T1000 (cell line): ENCODE results near the gene ORC6.

Source experiments
- DNase-seq: peaks from one replicate; lab custom pipeline; 2025; ENCODE audit warnings: mixed read lengths; lab: John Stamatoyannopoulos, UW

Gene ORC6

DNA sequence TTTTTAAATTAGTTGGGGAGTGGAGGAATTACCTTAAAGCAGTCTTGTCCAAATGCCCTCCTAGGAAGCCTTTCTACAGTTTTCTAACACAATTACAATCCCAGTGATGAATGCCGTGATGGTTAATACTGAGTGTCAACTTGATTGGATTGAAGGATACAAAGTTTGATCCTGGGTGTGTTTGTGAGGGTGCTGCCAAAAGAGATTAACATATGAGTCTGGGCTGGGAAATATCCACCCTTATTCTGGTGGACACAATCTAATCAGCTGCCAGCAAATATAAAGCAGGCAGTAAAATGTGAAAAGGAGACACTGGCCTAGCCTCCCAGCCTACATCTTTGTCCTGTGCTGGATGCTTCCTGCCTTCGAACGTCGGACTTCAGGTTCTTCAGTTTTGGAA, 12.2 kb downstream of the ORC6 start:
- no peak for DNase-seq

DNA sequence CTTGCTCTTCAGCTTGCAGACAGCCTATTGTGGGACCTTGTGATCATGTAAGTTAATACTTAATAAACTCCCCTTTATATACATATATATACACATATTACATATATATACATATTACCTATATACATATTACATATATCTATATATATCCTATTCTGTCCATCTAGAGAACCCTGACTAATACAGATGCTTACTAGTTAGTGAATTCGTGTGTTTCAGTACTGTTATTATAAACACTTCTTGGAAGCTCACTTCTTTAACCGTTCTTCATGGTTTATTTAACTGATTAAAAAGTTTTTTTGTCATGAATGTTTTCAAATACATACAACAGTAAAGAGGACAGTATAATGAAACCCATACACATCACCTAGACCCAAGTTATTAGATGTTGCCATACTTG, 12.6 kb downstream of the ORC6 start:
- no peak for DNase-seq

- DNase-seq, result no peak
Observed at GRCh38 chr16:46706642-46707041, 17.2 kb downstream of the ORC6 start.

- no peak for DNase-seq
Observed at GRCh38 chr16:46709469-46710005, 20.1 kb downstream of the ORC6 start.

DNA sequence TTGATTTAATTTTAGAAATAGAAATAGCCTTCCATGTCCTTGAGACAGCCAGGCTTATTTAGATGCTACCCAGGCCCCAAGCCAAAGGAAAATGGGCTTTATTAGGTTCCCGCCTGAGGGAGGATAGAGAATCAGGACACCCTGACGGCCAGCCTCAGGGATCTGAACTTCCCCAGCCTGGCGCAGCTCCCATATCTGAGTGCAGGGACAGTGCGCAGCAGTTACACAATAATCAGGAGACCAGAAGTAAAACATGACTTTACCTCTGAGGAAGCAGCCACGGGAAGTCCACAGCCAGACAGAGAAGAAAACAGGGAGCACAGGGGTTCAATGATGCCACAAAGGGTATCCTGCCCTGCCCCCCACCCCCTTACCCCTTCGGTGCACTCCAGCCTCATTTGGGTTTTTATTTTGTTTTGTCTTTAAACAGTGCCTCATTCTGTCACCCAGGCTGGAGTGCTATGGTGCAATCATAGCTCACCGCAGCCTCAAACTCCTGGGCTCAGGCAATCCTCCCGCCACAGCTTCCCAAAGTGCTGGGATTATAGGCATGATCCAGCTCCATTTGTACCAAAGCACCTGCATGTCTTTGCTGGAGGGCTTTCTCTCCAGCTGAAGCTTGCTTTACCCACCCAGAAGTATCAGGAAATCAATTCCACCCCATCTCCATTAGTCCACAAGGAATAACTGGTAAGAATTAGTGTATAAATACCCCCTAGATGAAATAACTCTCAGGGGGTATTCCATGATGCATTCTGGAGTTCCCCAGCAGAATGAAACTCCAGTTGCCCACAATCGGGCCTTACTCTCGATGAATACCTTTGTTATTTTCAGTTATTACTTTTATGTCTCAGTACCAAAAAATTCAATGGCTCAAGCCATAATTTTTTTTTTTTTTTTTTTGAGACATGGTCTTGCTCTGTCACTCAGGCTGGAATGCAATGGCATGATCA, 21.9 kb downstream of the ORC6 start:
- no peak for DNase-seq

DNA sequence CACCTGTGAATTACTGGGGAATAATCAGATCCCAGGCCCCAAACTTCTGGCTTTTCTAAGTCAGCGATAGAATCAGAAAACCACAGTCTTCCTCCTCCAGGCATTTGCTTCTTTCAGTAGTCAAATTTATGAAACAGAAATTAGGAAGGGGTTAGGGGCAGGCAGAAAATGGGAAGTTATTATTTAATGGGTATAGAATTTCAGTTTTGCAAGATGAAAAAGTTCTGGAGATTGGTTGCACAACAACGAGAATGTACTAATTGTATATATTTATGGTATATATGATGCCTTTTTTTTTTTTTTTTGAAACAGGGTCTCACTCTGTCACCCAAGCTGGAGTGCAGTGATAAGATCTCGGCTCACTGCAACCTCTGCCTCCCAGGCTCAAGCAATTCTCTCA, 23.5 kb downstream of the ORC6 start:
- no peak for DNase-seq

- DNase-seq, result no peak
Observed at GRCh38 chr16:46713634-46714033, 24.2 kb downstream of the ORC6 start.

DNA sequence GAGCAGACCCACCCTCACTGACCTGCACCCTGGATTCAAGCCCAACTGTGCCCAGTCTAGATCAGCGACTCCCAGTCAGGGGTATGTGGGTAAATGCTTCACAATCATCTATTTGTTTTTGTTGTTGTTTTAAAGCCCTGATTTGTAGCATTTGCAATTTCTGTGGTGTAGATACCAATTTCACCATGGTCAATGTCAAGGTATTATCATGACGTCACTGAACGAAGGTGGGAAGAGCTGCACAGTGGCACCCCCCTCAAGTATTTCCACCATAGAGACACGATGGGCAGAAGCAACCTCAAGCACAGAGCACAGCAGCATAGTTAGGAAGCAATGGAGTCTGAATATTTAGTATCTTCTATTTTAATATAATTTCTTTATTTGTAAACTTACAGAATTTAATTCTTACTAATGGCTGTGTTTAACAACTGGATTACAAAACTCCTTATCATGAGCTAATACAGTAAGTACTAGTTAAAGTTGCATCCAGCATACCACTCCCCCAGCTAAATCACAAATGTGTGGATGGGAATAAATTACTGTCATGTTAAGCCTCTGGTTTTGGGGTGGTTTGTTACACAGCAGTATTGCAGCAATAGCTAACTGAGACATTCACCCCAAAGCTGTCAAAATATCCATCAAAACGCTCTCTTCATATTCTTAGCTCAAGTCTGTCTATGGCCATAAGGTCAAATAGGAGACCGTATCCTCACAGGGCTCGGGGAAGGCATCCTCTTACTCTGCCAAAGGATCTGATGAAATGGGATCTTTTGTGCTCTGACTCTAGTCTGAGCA, 25.5 kb downstream of the ORC6 start:
- DNase-seq, result no peak

- DNase-seq, result no peak
Observed at GRCh38 chr16:46715769-46716305, 26.4 kb downstream of the ORC6 start.

DNA sequence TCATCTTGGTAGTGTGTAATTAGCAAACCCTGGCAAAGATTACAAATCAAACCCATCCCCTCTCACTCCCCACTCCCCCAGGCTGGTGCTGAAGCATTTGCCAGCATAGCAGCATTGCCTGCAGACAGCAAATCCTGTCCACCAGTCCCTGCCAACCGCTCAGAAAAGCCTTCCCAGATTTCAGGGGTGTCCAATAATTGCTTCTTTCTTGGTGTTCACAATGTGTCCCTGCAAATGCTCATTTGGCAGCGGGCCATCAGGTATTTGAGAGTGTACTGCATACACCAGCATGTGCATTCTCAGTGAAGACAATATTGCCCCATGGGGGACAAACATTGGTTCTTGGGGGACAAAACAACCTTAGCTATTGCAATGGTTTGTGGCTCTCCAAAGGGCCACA, 28.2 kb downstream of the ORC6 start:
- DNase-seq, result no peak

DNA sequence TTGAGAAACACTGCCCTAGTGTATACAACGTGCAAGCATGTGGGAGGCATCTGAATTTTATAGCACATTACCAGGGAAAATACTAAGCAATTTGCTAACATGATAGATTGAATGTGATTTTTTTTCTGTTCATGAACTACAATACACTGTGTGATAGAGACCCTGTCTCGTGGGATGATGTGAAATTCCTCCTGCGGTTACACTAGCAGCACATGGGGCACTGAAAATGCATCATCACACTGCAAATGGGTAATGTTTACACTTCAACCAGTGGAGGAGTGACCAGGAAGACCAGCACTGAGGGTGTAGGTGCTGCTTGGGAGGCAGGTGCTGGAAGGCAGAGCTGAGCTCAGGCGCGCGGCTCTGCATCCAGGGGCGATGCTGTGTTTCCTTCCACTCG, 28.8 kb downstream of the ORC6 start:
- no peak for DNase-seq

DNA sequence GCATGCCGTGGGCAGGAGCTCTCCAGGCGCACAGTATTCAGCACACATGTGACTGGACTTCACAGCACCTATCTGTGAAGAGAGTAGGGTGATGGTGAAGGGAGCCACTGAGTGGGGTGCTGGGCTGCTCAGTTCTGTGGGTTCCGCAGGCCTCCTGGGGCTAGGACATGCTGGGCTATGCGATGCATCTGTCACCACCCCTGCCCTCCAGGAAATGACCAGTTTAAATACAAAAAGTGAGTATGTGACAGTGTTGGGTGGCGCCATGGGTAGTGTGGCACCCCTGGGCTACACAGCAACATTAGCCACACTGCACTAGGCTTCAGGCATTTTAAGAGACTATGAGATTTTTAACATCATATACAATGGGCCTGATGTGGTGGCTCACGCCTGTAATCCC, 30.1 kb downstream of the ORC6 start:
- no peak for DNase-seq

GRCh38 chr16:46720619-46721018, 31.2 kb downstream of the ORC6 start:
- DNase-seq, result no peak

DNA sequence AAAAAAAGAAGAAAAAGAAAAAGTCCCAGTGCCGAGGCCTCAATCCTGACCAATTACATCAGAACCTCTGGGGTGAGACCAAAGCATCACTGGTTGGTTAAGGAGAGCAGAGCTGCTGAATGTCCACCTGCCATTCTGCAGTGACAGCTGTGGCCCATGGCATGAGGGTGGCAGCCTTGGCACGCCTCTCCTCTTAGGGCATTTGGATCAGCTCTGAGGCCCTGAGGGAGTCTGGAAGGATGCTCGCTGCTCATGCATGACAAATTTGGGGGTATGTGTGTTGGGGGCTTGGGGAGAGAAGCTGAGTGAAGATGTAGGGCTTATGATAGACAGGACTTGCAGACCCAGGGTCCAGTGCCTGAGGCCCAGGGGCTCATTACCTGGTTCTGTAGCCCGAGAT, 32.4 kb downstream of the ORC6 start:
- DNase-seq, result no peak

GRCh38 chr16:46727184-46727583, 37.7 kb downstream of the ORC6 start:
- no peak for DNase-seq

DNA sequence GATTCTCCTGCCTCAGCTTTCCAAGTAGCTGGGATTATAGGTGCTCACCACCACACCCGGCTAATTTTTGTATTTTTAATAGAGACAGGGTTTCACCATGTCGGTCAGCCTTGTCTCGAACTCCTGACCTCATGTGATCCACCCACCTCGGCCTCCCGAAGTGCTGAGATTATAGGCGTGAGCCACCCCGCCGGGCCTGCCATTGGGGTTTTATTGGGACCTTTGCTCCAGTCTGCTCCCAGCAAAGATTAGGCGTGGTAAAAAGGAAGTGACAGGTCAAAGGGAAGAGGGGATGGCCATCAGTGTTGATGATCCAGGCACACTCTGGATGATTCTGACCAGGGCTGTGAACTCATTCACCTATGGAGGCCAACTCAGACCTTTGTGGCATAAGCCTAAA, 38.2 kb downstream of the ORC6 start:
- no peak for DNase-seq

- DNase-seq, result no peak
Observed at GRCh38 chr16:46728806-46729205, 39.3 kb downstream of the ORC6 start.

DNA sequence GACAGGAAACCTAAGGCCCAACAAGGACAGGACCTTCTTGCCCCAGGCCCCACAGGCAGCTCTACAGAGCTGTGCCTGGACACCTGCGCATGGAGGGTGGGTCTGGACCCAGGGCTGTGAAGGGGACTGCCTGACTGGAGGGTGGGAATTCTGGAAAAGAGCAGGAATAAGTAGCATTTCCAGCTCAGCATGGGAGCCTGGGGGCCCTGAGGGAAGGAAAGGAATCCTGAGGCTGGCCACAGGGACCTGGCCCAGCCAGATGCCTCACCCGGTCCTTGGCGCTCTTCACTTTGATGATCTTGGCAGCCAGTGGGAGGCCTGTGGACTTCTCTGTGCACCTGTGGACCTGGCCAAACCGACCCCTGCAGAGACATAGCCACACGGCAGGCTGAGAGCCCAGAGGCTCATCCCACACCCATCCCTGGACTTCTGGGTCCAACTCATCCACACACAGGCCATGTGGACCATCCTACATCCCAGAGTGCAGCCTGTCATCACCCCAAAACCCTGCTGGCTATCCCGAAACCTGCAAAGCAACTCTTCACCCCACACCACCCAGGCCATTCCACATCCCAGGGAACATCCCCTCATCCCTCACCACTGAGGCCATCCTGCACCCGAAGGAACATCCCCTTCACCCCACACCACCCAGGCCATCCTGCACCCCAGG, 40.0 kb downstream of the ORC6 start:
- DNase-seq, result no peak

GRCh38 chr16:46730126-46730525, 40.7 kb downstream of the ORC6 start:
- DNase-seq, result no peak

GRCh38 chr16:46730801-46731690, 41.6 kb downstream of the ORC6 start:
- no peak for DNase-seq
